Neuronal stem cell (in vitro differentiated cells): ENCODE results near the gene AUTS2.

Experiments
- DNase-seq: peaks from one replicate; pipeline ENCODE4 v3.0.0-alpha.2; 2013; ENCODE audit warnings: low spot score
- H2AFZ ChIP-seq: one replicate; pipeline ENCODE4 v1.6.1; 2013; ENCODE audit warnings: mild to moderate bottlenecking, low read length, inconsistent platforms
- H2AK5ac ChIP-seq: 2 replicates; pipeline ENCODE4 v1.6.1; 2013; ENCODE audit warnings: low read depth, mild to moderate bottlenecking, inconsistent platforms, low read length, moderate library complexity, mixed read lengths
- H2BK120ac ChIP-seq: 2 replicates; pipeline ENCODE4 v1.6.1; 2013; ENCODE audit warnings: low read depth, mild to moderate bottlenecking, inconsistent platforms, low read length, moderate library complexity, mixed read lengths
- H2BK12ac ChIP-seq: one replicate; pipeline ENCODE4 v1.6.1; 2013; ENCODE audit warnings: low read length, inconsistent platforms
- H2BK15ac ChIP-seq: 2 replicates; pipeline ENCODE4 v1.6.1; 2013; ENCODE audit warnings: mild to moderate bottlenecking, low read length, inconsistent platforms, mixed read lengths
- H2BK5ac ChIP-seq: one replicate; pipeline ENCODE4 v1.6.1; 2013; ENCODE audit warnings: inconsistent platforms, mild to moderate bottlenecking, low read length, moderate library complexity
- H3K14ac ChIP-seq: one replicate; pipeline ENCODE4 v1.6.1; 2013; ENCODE audit warnings: low read length, inconsistent platforms
- H3K18ac ChIP-seq: 2 replicates; pipeline ENCODE4 v1.6.1; 2013; ENCODE audit warnings: low read length, inconsistent platforms
- H3K23ac ChIP-seq: 2 replicates; pipeline ENCODE4 v1.6.1; 2013; ENCODE audit warnings: low read depth, mild to moderate bottlenecking, mixed read lengths, low read length, inconsistent platforms; ENCODE audit not compliant: poor library complexity
- H3K27ac ChIP-seq: replicated peaks from 3 replicates; pipeline ENCODE4 v1.5.1; 2013; ENCODE audit warnings: low read length, inconsistent platforms
- H3K27me3 ChIP-seq, 3 experiments: 2 replicates each; pipeline ENCODE4 v1.6.1; 2013; ENCODE audit warnings: low read length in 3 of 3, mild to moderate bottlenecking in 2 of 3, inconsistent platforms in 1 of 3, low read depth in 1 of 3, mixed read lengths in 1 of 3, moderate library complexity in 1 of 3; ENCODE audit not compliant: control insufficient read depth in 3 of 3, insufficient read depth in 3 of 3
- H3K36me3 ChIP-seq, 2 donors: replicated peaks in 1 of 2; 2 replicates each; pipeline ENCODE4 v1.6.1; 2013; ENCODE audit warnings: low read length in 2 of 2; ENCODE audit not compliant: control insufficient read depth in 2 of 2, insufficient read depth in 2 of 2
- H3K4ac ChIP-seq: 2 replicates; pipeline ENCODE4 v1.6.1; 2013; ENCODE audit warnings: inconsistent platforms, mild to moderate bottlenecking, low read length, moderate library complexity
- H3K4me1 ChIP-seq, 2 donors: 1 replicate in 1 of 2; 2 replicates in 1 of 2; pipeline ENCODE4 v1.6.1; 2013; ENCODE audit warnings: low read length in 2 of 2, low read depth in 1 of 2; ENCODE audit not compliant: control insufficient read depth in 2 of 2, insufficient read depth in 1 of 2
- H3K4me2 ChIP-seq: one replicate; pipeline ENCODE4 v1.6.1; 2013; ENCODE audit warnings: mild to moderate bottlenecking, low read length, inconsistent platforms; ENCODE audit not compliant: insufficient read depth, poor library complexity, severe bottlenecking
- H3K4me3 ChIP-seq, 2 donors: 2 replicates each; pipeline ENCODE4 v1.5.1; 2013; ENCODE audit warnings: low read length in 2 of 2, mild to moderate bottlenecking in 2 of 2, inconsistent platforms in 1 of 2, moderate library complexity in 1 of 2
- H3K79me1 ChIP-seq: one replicate; pipeline ENCODE4 v1.6.1; 2013; ENCODE audit warnings: low read depth, mild to moderate bottlenecking, inconsistent platforms, low read length, moderate library complexity
- H3K9ac ChIP-seq: one replicate; pipeline ENCODE4 v1.6.1; 2013; ENCODE audit warnings: mild to moderate bottlenecking, low read depth, low read length, inconsistent platforms; ENCODE audit not compliant: poor library complexity
- H3K9me3 ChIP-seq, 2 donors: replicated peaks in 1 of 2; 2 replicates each; pipeline versions ENCODE3 to v1.6.1; 2013; ENCODE audit warnings: low read length in 2 of 2, mild to moderate bottlenecking in 2 of 2, inconsistent platforms in 1 of 2, low read depth in 1 of 2, mixed read lengths in 1 of 2, moderate library complexity in 1 of 2; ENCODE audit not compliant: control insufficient read depth in 2 of 2, insufficient read depth in 1 of 2
- H4K8ac ChIP-seq: one replicate; pipeline ENCODE4 v1.6.1; 2013; ENCODE audit warnings: low read depth, mild to moderate bottlenecking, inconsistent platforms, low read length, moderate library complexity
- H4K91ac ChIP-seq: one replicate; pipeline ENCODE4 v1.6.1; 2013; ENCODE audit warnings: low read length, low read depth, mild to moderate bottlenecking, inconsistent platforms; ENCODE audit not compliant: poor library complexity
- WGBS, 2 donors: extraction: QIAGEN DNeasy Blood & Tissue Kit; methylation state at CpG; one replicate each; pipeline ENCODE4 v1.1.7; 2013; ENCODE audit warnings: missing lambda C conversion rate in 2 of 2, mixed read lengths in 1 of 2; ENCODE audit not compliant: insufficient read length in 2 of 2, insufficient replicate concordance in 1 of 2; ENCODE audit errors: extremely low coverage in 2 of 2; 5-methylcytosine and 5-hydroxymethylcytosine counted together

Gene AUTS2

GRCh38 chr7:70459546-70459945 lies 861.3 kb downstream of the AUTS2 start:
- Histone ChIP-seq H2AK5ac (no peak overlapping the region), H3K4ac (no peak overlapping the region), H3K36me3 (no peaks in the 10 kb centered on the region), H3K79me1 (no peaks in the 10 kb centered on the region), H3K4me2 (no peak overlapping the region), H3K18ac (no peak overlapping the region), H3K9me3 (no peaks in the 10 kb centered on the region), H4K8ac (no peak overlapping the region), H3K27me3 (no peaks in the 10 kb centered on the region), H4K91ac (no peak overlapping the region), H2BK12ac (no peak overlapping the region), H3K14ac (no peak overlapping the region), H3K23ac (no peak overlapping the region), H3K4me3 (no peak overlapping the region), H2AFZ (no peak overlapping the region), H3K9ac (no peak overlapping the region), H2BK120ac (no peak overlapping the region), H2BK5ac (no peak overlapping the region), H2BK15ac (no peak overlapping the region), H3K4me1 (peaks cover 13 to 32% of the 10 kb centered on the region in 2 donors), H3K27ac (no peak overlapping the region)
- WGBS, 2 donors = no CpG with 5 or more reads among the region's 1 CpG
- DNase-seq = no peak

GRCh38 chr7:70460071-70460470 lies 861.8 kb downstream of the AUTS2 start:
- no peaks in the 10 kb centered on the region for H3K36me3 ChIP-seq
- no peaks in the 10 kb centered on the region for H3K27me3 ChIP-seq
- H2BK15ac ChIP-seq = no peak overlapping the region
- no peak overlapping the region for H4K8ac ChIP-seq
- no peak overlapping the region for H3K4me2 ChIP-seq
- DNase-seq = no peak
- no peak overlapping the region for H3K14ac ChIP-seq
- no peak overlapping the region for H3K18ac ChIP-seq
- no peak overlapping the region for H2BK5ac ChIP-seq
- no peak overlapping the region for H3K4ac ChIP-seq
- H3K79me1 ChIP-seq = no peaks in the 10 kb centered on the region
- H3K9me3 ChIP-seq = no peaks in the 10 kb centered on the region
- no peak overlapping the region for H2AK5ac ChIP-seq
- no peak overlapping the region for H2AFZ ChIP-seq
- no peak overlapping the region for H2BK12ac ChIP-seq
- peaks cover 13 to 32% of the 10 kb centered on the region in 2 donors for H3K4me1 ChIP-seq
- no peak overlapping the region for H2BK120ac ChIP-seq
- H3K4me3 ChIP-seq = no peak overlapping the region
- H3K23ac ChIP-seq = no peak overlapping the region
- no peak overlapping the region for H3K9ac ChIP-seq
- no CpG with 5 or more reads among the region's 10 CpGs for WGBS, 2 donors
- H4K91ac ChIP-seq = no peak overlapping the region
- no peak overlapping the region for H3K27ac ChIP-seq

DNA sequence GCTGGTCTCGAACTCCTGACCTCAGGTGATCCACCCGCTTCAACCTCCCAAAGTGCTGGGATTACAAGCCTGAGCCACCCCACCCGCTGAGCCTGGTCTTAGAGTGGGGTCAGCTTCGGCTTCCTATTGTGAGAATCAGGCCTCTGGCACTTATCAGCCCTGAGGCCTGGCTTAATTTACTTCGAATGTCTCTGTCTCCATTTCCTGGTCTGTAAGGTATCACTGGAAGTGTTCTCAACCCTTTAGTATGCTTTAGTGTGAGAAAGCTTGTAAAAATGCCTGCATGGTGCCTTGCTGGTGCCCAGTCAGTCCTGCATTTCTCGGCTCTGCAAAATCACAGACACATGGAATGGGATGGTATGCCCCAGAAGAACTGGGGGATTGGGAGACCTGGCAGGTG lies 862.3 kb downstream of the AUTS2 start:
- Histone ChIP-seq H2BK15ac (no peak overlapping the region), H3K18ac (peak overlapping the region; percentile 35), H3K27me3 (no peaks in the 10 kb centered on the region), H2BK120ac (no peak overlapping the region), H3K4ac (no peak overlapping the region), H3K36me3 (no peaks in the 10 kb centered on the region), H3K79me1 (no peaks in the 10 kb centered on the region), H4K8ac (no peak overlapping the region), H4K91ac (no peak overlapping the region), H3K4me1 (peaks cover 13 to 32% of the 10 kb centered on the region in 2 donors), H3K23ac (no peak overlapping the region), H3K14ac (no peak overlapping the region), H3K4me3 (no peak overlapping the region), H2BK5ac (no peak overlapping the region), H3K9ac (no peak overlapping the region), H3K9me3 (no peaks in the 10 kb centered on the region), H2BK12ac (no peak overlapping the region), H2AFZ (no peak overlapping the region), H2AK5ac (no peak overlapping the region), H3K27ac (no peak overlapping the region), H3K4me2 (no peak overlapping the region)
- no peak for DNase-seq
- WGBS, 2 donors = no CpG with 5 or more reads among the region's 6 CpGs

- no peak overlapping the region for H2BK12ac ChIP-seq
- no CpG with 5 or more reads among the region's 5 CpGs for WGBS, 2 donors
These were observed 865.2 kb downstream of the AUTS2 start for GRCh38 chr7:70463352-70463938.

More at GRCh38 chr7:70463352-70463938, 865.2 kb downstream of the AUTS2 start:
- Histone ChIP-seq H3K79me1 (no peaks in the 10 kb centered on the region), H3K9ac (no peak overlapping the region), H3K18ac (no peak overlapping the region), H2AK5ac (no peak overlapping the region), H3K4me3 (no peak overlapping the region), H2BK15ac (no peak overlapping the region), H4K8ac (no peak overlapping the region), H2AFZ (no peak overlapping the region), H3K4me2 (no peak overlapping the region), H3K23ac (no peak overlapping the region), H3K14ac (no peak overlapping the region), H3K27me3 (no peaks in the 10 kb centered on the region), H2BK5ac (no peak overlapping the region), H3K27ac (no peak overlapping the region), H3K4ac (no peak overlapping the region), H4K91ac (no peak overlapping the region), H3K36me3 (no peaks in the 10 kb centered on the region), H2BK120ac (no peak overlapping the region), H3K9me3 (no peaks in the 10 kb centered on the region), H3K4me1 (peaks cover 5 to 12% of the 10 kb centered on the region in 2 donors)
- DNase-seq = no peak
